HG03135 (cell line): ENCODE data around the gene HARBI1.
"Not testable (repeated sequence)": the region's sequence is repeated elsewhere in the genome, so short reads cannot be mapped to it uniquely, and the experiment has no call there.

ENCODE experiments used
- ATAC-seq: cut with Tn5 transposase; IDR thresholded peaks from one replicate; pipeline ENCODE4 v1.9.1; 2021; ENCODE audit warnings: mild to moderate bottlenecking, moderate library complexity; ENCODE audit not compliant: unreplicated experiment

The HARBI1 gene

DNA sequence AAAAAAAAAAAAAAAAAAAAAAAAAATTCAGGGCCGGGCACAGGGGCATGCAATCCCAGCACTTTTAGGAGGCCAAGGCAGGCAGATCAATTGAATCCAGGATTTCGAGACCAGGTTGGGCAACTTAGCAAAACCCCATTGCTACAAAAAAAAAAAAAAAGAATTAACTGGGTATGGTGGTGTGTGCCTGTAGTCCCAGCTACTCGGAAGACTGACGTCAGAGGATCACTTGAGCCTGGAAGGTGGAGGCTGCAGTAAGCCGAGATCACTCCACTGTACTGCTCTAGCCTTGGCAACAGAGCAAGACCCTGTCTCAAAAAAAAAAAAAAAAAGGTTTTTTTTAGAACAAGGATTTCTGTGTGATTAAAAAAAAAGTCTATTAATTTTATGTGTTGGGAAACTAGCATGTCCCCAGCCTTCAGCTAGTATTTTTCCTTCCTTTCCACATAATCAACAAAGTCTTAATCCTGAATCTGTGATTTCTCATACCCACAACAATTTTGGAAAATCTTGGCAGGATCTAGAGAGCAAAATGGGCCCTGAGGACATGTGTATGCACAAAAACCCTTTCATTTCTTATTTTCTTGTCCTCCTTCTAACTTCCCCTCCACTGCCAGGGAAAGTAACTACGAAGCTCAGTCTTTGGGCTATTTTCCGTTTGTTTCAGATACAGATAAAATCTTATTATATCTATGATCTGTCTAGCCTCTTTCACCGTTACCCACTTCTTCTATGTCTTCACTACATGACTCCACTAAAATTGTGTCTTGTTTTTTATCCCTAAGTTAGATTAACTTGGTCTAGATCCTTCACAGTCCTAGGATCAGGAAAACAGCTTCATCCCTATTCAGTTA, 17.5 kb downstream of the HARBI1 start:
- ATAC-seq, result no peak

DNA sequence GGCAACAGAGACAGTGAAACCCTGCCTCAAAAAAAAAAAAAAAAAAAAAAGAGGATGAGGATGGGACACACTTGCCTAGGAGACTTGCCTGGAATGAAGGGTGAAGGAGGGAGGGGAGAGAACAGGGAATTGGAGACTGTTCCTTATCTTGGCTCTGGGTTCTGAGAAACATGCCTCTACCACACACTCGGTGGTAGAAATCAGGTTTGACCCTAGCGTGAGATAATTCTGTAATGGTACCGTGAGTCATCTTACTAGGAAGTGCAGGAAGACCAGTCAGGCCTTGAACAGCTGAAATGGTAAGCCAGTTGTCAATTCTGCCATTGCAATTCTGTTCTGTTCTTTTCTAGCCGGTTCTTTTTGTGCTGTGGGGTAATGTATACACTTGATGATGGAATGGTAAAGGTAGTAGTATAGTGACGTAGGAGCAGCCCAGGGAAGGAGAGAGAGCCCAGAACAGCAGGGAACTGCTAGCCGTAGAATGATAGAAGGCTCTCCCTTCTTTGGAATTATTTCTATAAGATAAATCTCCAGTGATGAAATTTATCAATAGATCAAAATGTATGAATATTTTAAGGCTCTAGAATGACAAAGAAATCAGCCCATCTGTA, 19.3 kb downstream of the HARBI1 start:
- no peak for ATAC-seq

DNA sequence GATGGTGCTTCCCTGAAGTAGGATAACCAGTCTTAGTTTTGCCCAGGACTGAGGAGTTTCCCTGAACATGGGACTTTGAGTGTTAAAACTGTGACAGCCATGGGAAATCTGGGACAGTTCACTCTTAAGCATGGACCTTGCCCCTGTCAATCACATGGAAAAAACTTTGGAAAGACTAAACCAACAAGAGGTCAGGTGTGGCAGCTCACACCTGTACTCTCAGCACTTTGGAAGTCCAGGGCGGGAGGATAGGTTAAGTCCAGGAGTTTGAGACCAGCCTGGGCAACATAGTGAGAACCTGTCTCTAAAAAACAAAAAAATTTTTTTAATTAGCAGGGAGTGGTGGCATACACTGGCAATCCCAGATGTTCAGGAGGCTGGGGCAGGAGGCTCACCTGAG, 19.9 kb downstream of the HARBI1 start:
- no peak for ATAC-seq

DNA sequence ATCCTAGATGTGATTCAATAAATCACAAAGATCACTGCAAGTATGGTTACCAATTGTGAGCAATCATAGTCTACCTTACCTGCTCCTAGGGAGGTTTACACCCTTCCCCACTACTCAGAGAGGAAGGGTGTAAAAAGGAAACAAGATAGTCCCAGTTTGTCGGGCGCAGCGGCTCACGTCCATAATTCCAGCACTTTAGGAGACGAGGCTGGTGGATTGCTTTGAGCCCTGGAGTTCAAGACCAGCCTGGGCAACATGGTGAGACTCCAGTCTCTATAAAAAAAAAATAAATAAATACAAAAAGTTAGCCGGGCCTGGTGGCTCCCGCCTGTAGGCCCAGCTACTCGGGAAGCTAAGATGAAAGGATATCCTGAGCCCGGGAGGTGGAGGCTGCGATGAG, 22.2 kb downstream of the HARBI1 start:
- ATAC-seq, result no peak

DNA sequence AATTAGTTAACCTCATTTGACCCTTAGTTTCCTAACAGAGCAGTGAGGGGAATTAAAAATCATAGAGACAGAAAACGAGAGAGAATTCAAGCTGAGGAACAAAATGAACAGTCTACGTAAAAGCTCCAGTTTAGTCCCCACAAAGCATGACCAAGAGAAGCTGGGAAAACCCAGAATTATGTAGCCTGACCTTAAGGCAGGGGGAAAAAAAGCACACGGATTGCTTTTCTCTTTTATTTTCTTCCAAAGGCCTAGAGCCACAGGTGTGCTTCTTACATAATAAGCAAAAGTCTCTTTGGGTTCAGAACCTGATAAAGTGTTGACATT, 22.7 kb downstream of the HARBI1 start:
- no peak for ATAC-seq

DNA sequence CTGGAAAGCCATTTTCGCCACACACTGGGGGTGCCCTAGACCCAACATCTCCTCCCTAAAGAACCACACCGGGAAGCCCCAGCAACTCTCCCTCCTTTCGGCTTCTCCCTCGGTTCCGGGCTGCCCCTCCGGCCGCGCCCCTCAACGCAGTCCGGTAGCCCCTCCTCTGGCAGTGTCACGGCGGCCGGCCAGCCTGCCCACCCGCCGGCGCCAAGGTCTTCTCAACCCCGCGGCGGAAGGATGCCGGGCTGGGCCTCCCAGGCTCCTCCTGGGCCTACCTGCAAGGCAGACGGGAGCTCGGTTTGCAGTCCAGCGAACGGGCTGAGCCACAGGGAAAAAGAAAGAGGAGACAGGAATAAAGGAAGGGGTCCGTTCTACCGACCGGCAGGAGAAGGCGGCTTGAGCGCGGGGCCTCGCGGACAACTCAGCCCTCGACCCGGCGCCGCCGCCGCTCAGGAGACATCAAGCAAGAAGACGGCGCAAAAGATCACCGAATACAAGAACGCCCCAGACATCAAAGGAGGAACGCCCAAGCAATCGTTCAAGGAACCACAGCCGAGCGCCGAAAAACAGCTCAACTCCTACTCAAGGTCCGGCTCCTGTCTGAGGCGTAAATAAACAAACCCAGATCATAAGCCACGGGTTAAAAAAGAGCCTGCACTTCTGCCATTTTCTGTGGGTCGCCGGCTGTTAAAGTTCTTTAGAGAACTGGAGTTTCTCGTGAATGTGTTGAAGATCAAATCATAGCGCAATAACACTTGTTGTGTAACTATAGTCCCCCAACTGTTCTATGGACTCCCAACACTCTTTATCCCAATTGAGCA, 23.3 kb downstream of the HARBI1 start, which contains the start of gene AMBRA1:
Gene AMBRA1 (minus strand): TSS at position 474 of the 824 bp plus-strand sequence. CDS start 45,643 bp downstream, outside the sequence.
- ATAC-seq, result peak; percentile 80

DNA sequence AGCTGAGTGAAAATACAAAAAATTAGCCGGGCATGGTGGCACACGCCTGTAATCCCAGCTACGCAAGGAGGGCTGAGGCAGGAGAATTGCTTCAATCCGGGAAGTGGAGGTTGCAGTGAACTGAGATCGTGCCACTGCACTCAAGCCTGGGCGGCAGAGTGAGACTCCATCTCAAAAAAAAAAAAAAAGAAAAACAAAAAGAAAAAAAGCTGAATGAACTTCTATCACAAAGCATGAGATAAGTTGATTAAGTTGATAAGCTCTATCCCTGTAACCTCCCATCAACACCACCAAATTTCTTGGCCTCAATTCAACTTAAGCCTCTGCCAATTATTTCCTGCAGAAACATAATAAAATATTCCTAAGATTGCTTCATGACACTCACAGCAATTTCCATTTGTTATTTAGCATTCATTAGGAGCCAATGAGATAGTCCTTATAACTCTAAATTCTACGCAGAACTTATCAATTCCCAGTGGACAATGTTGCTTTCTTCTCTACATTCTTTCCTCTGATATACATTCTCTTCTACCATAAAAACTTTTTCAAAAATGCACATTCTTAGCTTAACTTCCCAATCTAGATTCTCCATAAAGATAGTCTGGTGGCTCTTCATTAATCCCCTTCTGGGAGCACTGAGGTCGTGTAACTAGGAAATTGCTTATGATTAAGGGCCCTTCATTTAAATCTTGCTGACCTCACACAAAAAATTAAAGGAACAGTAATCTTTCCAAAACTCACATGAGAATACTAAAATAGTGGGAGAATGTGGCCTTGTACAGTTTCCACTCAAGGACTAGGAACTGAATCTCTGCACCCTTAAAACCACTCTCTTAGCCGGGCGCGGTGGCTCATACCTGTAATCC, 26.1 kb downstream of the HARBI1 start:
- ATAC-seq, result no peak

DNA sequence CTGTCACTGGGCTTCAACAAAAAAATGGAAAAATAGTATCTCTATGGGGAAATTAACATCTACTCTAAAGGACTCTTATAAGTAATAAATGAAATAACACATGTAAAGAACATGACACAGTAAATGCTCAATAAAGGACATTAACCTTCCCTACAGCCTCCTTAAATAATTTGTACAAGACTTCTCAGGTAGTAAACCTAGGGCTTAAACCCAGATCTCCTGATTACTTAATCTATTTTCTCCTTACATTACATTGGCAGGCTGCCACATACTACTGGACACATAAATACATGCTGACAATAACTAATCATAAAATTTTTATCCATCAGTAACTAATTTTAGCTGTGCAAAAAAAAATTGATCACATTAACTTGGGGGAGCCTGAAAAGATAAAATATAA, 28.1 kb downstream of the HARBI1 start:
- no peak for ATAC-seq

DNA sequence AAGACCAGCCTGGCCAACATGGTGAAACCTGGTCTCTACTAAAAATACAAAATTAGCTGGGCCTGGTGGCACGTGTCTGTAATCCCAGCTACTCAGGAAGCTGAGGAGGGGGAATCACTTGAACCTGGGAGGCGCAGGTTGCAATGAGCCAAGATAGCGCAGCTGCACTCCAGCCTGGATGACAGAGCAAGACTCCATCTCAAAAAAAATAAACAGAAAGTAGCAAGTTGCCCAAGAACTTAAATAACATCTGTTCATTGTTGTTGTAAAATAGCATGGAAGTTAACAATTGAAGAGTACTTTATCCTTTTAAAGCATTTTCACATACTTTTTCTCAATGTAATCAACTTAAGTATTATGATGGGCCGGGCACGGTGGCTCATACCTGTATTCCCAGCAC, 28.9 kb downstream of the HARBI1 start:
- no peak for ATAC-seq

DNA sequence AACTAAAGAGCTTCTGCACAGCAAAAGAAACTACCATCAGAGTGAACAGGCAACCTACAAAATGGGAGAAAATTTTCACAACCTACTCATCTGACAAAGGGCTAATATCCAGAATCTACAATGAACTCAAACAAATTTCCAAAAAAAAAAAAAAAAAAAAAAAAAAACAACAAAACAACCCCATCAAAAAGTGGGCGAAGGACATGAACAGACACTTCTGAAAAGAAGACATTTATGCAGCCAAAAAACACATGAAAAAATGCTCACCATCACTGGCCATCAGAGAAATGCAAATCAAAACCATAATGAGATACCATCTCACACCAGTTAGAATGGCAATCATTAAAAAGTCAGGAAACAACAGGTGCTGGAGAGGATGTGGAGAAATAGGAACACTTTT, 33.5 kb downstream of the HARBI1 start:
- not testable (repeated sequence) for ATAC-seq

DNA sequence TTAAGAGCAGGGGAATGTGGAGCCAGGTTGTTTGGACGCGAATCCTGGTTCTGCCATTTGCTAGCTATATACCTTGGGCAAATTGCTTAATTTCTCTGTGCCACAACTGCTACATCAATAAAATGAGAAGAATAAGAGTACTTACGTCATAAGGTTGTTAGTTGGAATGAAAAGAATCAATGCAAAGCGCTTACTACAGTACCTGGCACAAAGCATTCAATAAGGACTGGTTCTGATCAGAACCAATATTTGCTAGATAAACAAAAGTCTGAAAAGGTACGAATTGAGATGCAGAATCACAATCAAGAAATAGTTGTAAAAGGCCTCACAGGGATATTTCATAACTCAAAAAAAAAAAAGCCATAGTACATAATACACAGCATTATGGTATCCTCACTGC, 34.4 kb downstream of the HARBI1 start:
- ATAC-seq, result no peak

DNA sequence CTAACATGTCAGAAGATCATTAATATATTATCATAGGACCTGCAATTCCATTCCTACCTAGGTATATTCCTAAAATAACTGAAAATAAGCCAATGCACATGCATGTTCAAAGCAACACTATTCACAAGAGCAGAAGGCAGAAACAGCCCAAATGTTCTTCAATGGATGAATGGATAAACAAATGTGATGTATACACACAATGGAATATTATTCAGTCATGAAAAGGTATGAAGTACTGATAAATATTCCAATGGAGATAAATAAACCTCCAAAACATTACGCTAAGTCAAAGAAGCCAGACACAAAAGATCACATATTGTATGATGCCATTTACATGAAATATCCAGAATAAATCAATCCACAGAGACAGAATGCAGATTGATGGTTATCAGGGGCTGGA, 40.0 kb downstream of the HARBI1 start:
- ATAC-seq, result no peak

DNA sequence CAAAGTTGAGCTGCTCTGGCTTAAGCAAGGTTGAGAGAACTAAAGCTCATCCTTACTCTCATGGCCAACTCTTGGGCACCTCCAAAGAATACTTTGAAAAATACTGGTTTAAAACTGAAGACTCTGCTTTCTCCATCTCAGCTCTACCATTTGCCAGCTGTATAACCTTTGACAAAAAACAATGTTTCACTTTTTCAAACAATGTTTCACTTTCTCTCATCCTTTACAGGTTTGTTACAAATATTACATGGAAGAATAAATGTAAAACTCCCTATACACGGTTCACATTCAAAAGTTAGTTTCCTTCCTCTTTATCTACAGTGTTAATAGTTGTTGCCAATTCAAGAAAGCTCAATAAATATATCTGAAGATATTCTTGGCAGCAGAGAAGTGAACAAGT, 42.4 kb downstream of the HARBI1 start:
- ATAC-seq, result no peak

DNA sequence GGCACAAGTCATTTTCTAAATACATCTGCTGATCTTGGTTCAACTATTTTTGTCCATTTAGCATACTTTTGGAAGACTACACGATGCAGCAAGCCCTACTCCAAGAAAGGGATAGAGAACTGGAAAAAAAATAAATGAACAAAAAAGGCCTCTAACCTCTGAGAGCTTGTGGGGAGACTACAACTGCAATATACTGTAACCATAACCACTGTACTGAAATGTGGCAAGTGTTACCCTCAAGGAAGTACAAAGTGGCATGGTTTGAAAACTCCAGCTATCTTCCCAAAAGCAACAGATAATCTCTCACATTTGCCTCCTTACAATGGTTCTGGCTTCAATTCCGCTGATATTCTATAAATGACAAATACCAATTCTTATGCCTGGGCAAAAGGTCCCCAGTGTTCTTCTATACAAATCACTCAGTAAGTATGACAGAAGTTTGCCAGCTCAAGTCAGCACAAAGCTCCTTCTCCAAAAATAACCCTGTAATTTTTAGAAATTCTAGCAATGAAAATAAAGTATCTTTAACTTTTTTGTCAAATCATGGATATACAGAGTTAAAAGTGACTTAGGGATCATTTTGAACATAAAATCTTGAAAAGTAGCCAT, 46.1 kb downstream of the HARBI1 start:
- no peak for ATAC-seq

DNA sequence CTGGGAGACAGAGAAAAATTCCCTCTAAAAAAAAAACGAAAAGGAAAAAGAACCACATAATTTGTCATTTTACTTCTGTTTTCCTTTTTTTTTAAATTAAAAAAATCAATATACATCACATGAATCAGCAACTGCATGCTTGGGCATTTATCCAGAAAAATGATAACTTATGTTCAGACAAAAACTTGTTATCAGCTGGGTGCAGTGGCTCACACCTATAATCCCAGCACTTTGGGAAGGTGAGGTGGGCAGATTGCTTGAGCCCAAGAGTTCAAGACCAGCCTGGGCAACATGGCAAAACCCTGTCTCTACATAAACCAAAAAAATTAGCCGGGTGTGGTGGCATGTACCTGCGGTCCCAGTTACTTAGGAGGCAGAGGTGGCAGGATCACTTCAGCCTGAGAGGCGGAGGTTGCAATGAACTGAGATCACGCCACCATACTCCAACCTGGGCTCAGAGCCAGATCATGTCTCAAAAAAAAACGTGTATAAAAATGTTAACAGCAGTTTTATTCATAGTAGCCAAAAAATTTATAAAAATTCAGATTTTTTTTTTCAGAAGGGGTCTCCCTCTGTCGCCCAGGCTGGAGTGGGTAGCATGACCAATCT, 51.7 kb downstream of the HARBI1 start:
- ATAC-seq, result no peak

DNA sequence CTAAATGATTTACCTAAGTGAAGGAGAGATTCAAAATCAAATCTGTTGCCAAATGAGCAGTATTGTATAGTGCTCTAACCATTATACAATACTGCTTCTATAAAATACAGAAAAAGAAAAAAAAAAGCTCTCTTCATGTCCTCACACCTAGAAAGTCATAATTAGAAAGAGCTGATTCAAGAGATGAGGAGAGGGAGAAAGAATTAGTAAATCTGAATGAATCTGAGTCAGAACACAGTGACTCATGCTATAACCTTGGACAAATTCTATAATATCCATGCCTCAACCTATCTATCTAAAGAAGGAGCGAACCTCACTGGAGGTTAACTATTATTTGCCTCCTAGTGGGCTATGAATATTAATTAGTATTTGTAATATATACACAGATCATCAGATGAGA, 52.6 kb downstream of the HARBI1 start:
- no peak for ATAC-seq

DNA sequence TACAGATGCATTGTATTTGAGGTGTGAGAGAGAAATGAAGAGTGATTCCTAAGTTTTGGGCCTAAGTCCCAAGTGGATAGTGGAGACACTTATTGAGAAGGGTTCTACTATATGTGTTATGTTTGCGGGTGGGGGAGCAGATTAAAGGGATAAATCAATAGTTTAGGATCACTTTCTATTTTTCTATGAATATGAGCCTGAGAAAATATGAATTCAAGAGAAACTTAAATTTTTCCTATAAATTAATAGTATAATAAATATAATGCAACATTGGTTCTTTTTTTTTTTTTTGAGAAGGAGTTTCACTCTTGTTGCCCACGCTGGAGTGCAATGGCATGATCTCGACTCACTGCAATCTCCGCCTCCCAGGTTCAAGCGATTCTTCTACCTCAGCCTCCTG, 54.5 kb downstream of the HARBI1 start:
- ATAC-seq, result no peak

DNA sequence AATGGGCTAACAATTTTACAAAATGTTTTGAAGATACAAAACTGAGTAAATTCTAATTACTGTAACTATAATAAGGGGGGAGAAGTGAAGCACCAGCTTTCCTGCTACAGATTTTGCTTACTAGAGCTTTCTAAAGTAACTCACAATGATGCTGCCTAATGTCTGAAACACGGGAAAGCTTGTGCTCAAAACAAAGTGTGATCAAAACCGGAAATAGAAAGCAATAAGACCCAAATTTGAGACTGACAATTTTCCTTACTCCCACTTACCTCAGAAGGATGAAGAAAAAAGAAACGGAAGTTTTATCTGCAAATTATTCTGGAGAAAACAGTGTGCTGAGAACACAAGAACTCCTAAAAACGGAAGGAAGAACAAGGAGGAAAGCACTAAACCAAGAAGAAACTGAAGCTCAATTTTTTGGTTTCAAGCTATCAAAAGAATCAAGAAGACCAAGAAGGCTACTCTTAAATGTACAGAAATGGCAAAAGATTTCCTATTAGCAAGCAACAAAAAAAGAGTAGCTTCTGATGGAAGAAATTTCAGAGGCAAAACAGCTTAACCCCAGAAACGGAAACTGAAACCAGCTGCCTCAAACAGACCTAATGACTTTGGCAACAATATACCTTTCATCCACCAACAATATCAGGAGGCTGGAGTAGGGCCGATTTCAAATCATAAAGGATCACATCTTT, 56.6 kb downstream of the HARBI1 start:
- ATAC-seq, result peak; percentile 47

DNA sequence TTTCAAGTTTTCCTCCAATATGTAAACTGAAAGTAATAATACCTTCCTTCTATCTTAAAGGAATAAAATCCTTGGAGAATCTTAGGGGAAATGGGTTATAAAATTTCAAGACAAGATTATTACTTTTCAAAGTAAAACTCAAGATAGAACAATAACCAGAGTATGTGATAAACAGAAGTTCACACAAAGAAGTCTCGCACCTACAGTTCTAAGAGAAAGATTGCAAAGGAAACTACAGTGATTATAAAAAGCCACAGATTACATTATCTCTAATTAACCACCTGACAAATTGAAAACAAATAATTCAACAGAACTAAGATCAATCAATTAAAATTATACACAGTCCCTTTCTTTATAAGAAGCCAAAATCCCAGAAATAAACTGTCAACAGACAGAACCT, 57.2 kb downstream of the HARBI1 start:
- no peak for ATAC-seq
